Activated CD4-positive, alpha-beta T cell treated with anti-CD3 and anti-CD28 coated beads for 48 hours (primary cell): ENCODE data around the gene SCGB1D4.
"Not testable (repeated sequence)": the region's sequence is repeated elsewhere in the genome, so short reads cannot be mapped to it uniquely, and the experiment has no call there.

Experiments
- DNase-seq: peaks from one replicate; pipeline ENCODE4 v3.0.0-alpha.2; 2020

SCGB1D4 gene

GRCh38 chr11:62298975-62299374, at the start of gene SCGB1D4:
Gene SCGB1D4 (minus strand): TSS chr11:62299075. CDS start chr11:62299010, 65 bp downstream.
- no peak for DNase-seq

- no peak for DNase-seq
Observed at GRCh38 chr11:62345861-62346260, 47.0 kb upstream of the SCGB1D4 start.

GRCh38 chr11:62344210-62344609, 45.3 kb upstream of the SCGB1D4 start:
- DNase-seq = no peak

DNA sequence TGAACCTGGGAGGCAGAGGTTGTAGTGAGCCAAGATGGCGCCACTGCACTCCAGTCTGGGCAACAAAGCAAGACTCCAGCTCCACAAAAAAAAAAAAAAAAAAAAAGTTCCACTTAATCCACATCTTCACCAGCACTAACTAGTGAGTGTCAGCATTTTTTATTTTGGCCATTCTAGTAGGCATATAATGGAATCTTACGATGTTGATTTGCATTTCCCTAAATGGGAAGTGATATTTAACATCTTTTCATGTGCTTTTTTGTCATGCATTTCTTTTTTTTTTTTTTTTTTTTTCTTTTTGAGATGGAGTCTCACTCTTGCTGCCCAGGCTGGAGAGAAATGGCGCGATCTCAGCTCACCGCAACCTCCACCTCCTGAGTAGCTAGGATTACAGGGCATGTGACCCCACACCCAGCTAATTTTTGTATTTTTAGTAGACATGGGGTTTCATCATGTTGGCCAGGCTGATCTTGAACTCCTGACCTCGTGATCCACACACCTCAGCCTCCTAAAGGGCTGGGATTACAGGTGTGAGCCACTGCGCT, 44.8 kb upstream of the SCGB1D4 start:
- not testable (repeated sequence) for DNase-seq

DNA sequence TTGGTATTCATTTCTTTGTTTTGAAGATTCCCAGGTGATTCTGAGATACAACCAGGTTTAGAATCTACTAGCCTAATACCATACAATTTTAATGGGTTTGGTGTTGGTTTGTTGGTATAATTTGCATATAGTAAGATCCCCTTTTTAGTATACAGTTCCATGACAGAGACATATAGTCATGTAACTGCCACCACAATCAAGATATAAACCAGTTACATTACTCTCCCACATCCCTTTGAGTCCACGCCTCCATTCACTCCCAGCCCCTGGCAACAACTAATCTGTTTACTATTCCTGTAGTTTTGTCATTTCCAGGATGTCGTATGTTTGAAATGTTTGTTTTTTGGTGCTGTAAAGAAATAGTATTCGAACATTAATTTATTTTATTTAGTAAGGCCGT, 42.7 kb upstream of the SCGB1D4 start:
- no peak for DNase-seq

- peak; percentile 73 for DNase-seq
Observed at GRCh38 chr11:62340269-62340901, 41.5 kb upstream of the SCGB1D4 start.

- no peak for DNase-seq
Observed at GRCh38 chr11:62338218-62338617, 39.3 kb upstream of the SCGB1D4 start.

DNA sequence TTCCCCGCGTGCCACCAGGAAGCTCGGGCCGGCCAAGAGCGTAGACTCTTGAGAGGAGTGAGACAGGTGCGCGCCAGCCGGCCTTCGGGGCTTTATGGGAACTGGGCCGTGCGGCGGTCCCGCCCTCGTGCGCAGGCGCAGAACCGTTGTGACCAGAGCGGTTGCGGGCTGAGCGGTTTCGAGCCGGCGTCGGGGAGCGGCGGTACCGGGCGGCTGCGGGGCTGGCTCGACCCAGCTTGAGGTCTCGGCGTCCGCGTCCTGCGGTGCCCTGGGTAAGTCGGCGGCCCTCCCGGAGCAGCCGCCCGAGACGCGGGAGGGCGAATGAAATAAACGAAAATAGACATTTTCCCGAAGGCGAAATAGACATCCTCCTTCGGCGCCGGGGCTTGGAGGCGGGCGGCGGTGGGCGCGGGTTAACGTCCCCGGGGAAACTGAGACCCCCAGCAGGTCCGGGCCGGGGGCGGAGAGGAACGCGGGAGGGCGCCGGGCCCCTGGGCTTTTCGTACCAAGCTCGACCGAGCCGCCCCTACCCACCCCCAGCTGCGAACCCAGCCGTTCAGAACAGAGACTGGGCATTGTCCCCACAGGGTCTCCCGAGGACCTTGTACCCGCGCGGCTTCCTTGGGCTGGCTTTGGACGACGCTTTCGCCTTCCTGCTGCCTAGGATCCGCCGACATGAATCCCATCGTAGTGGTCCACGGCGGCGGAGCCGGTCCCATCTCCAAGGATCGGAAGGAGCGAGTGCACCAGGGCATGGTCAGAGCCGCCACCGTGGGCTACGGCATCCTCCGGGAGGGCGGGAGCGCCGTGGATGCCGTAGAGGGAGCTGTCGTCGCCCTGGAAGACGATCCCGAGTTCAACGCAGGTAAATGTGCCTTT, 38.7 kb upstream of the SCGB1D4 start, which contains the start of gene ASRGL1:
ASRGL1 (plus strand) TSS at position 146 of the 879 bp plus-strand sequence; CDS start at position 676, 530 bp downstream.
- peak; percentile 81 for DNase-seq

DNA sequence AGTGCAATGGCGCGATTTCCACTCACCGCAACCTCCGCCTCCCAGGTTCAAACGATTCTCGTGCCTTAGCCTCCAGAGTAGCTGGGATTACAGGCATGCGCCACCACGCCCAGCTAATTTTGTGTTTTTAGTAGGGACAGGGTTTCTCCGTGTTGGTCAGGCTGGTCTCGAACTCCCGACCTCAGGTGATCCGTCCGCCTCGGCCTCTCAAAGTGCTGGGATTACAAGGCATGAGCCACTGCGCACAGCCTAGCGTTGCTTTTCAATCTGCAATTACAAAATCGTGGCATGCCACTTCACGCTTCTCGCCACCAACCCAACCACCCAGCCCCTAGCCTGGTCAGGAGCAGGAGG, 38.1 kb upstream of the SCGB1D4 start:
- not testable (repeated sequence) for DNase-seq

GRCh38 chr11:62333768-62334167, 34.9 kb upstream of the SCGB1D4 start:
- no peak for DNase-seq

- DNase-seq = not testable (repeated sequence)
Observed at GRCh38 chr11:62331264-62331663, 32.4 kb upstream of the SCGB1D4 start.

DNA sequence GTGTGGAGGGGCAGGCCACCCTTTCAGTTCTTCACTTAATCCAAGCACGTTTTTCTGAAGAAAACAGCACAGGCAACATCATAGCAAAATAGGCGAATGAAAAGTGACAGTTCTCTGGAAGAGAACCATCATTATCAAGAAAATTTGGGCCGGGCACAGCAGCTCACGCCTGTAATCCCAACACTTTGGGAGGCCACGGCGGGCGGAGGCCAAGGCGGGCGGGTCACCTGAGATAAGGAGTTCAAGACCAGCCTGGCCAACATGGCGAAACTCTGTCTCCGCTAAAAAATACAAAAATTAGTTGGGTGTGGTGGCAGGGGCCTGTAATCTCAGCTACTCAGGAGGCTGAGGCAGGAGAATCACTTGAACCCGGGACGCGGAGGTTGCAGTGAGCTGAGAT, 28.7 kb upstream of the SCGB1D4 start:
- DNase-seq = not testable (repeated sequence)

DNA sequence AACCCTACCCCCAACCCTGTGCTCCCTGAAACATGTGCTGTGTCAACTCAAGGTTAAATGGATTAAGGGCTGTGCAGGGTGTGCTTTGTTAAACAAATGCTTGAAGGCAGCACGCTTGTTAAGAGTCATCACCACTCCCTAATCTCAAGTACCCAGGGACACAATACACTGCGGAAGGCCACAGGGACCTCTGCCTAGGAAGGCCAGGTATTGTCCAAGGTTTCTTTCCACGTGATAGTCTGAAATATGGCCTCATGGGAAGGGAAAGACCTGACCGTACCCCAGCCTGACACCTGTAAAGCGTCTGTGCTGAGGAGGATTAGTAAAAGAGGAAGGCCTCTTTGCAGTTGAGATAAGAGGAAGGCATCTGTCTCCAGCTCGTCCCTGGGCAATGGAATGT, 27.8 kb upstream of the SCGB1D4 start:
- not testable (repeated sequence) for DNase-seq

DNA sequence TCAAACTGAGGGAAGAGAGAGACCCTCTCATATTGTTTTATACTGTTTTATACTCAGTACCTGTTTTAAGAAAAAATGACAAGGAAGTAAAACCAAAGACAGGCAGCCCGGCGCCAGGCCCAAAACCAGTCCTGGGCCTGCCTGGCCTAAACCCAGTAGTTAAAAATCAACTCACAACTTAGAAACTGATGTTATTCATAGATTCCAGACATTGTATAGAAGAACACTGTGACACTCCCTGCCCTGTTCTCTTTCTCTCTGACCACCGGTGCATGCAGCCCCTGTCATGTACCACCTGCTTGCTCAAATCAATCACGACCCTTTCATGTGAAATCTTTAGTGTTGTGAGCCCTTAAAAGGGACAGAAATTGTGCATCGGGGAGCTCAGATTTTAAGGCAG, 26.9 kb upstream of the SCGB1D4 start:
- not testable (repeated sequence) for DNase-seq

- peak; percentile 86 for DNase-seq
Observed at GRCh38 chr11:62324731-62325556, 26.1 kb upstream of the SCGB1D4 start.

DNA sequence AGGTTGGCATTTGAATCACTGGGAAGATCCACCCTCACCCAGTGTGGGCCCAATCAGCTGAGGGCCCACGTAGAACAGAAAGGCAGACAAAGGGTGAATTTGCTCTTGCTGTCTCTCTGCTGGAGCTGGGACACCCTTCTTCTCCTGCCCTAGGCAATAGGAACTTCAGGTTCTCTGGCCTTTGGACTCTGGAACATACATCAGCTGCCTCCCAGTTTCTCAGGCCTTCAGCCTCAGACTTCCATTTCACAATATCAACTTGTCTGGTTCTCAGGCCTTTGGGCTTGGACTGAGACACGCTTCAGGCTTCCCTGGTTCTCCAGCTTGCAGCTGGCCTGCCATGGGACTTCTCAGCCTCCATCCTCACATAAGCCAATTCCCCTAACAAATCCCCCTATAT, 23.6 kb upstream of the SCGB1D4 start:
- DNase-seq = no peak

- DNase-seq = no peak
Observed at GRCh38 chr11:62315431-62315830, 16.6 kb upstream of the SCGB1D4 start.

- no peak for DNase-seq
Observed at GRCh38 chr11:62309991-62310390, 11.1 kb upstream of the SCGB1D4 start.

- DNase-seq = no peak
Observed at GRCh38 chr11:62307950-62308349, 9.1 kb upstream of the SCGB1D4 start.

DNA sequence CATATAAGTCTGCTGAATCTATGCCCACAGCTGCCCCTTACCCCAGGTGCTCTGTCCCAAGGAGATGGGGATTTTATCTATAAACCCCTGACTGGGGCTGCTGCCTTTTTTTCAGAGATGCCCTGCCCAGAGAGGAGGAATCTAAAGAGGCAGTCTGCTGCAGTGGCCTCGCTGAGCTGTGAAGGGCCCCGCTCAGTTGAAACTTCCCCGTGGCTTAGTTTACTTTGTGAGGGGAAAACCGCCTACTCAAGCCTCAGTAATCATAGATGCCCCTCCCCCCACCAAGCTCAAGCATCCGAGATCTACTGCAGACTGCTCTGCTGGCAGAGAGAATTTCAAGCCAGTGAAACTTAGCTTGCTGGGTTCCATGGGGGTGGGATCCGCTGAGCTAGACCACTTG, 7.4 kb upstream of the SCGB1D4 start:
- DNase-seq = no peak

DNA sequence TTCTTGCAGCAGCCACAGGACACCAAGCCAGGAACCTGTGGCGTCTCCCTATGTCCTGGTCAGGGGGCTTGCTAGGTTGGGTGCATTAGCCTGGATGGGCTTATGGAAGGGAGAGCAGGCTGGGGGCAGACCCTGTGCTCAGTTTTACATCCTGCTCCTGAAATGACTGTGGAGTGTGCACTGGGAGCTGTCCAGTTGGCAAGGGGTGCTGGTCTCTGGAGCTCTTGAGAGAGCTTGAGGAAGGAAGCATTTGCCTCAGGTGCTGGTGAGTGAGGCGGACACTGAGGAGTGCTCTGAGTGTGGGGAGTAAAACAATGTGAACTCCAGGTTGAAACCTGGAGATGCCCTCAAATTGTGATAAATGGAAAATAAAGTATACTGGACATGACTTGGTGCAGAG, 3.4 kb downstream of the SCGB1D4 start:
- peak; percentile 19 for DNase-seq

- DNase-seq = no peak
Observed at GRCh38 chr11:62280452-62280851, 18.4 kb downstream of the SCGB1D4 start.

- DNase-seq = no peak
Observed at GRCh38 chr11:62273789-62274275, 25.0 kb downstream of the SCGB1D4 start.
